SK-N-SH (cell line): ENCODE results near the gene BCAS4. TPM values are rescaled to one million over a fixed set of nuclear protein-coding genes. Genes with fewer than 3 reads are reported as not detected.

Experiments used
- CTCF ChIA-PET: fragments of 300-600, 350-600 bp; formaldehyde crosslinking; extraction: SDS; loops from one replicate; lab custom pipeline; 2021; lab: Yijun Ruan, JAX
- POLR2A ChIA-PET: fragments of 350-600 bp; sonication (Branson Sonifier 250); formaldehyde crosslinking; extraction: SDS; loops from one replicate; lab custom pipeline; 2020; ENCODE audit warnings: antibody characterized with exemption, inconsistent platforms; lab: Yijun Ruan, JAX
- DNase-seq: peaks from one replicate; pipeline ENCODE4 v3.0.0; 2012
- H2AFZ ChIP-seq: fragments of 200-600 bp; sonication (generic); 2 replicates; pipeline ENCODE4 v1.8.1; 2016; ENCODE audit warnings: antibody characterized with exemption, mild to moderate bottlenecking, low read depth
- H3F3A ChIP-seq: fragments of 200-600 bp; sonication (generic); replicated peaks from 2 replicates; pipeline ENCODE3; 2016; ENCODE audit warnings: antibody characterized with exemption, mild to moderate bottlenecking; ENCODE audit not compliant: insufficient read depth
- H3K27ac ChIP-seq, 2 experiments: fragments of 200-500 bp in 1 of 2; fragments of 200-600 bp in 1 of 2; sonication (Bioruptor generic) in 1 of 2; sonication (generic), shearing (Covaris generic) in 1 of 2; 2 replicates each; pipeline versions ENCODE4 v1.5.1 to v1.6.1; 2014 to 2016; ENCODE audit warnings: low read depth in 2 of 2, inconsistent platforms in 1 of 2, low read length in 1 of 2, mild to moderate bottlenecking in 1 of 2, mixed read lengths in 1 of 2
- H3K27me3 ChIP-seq: fragments of 200-600 bp; sonication (generic), shearing (Covaris generic); 2 replicates; pipeline ENCODE4 v1.6.1; 2016; ENCODE audit warnings: mixed run types; ENCODE audit not compliant: insufficient read depth
- H3K36me3 ChIP-seq, 2 experiments: fragments of 200-500 bp in 1 of 2; fragments of 200-600 bp in 1 of 2; sonication (Bioruptor generic) in 1 of 2; sonication (generic) in 1 of 2; replicated peaks in 1 of 2; 2 replicates each; pipeline versions ENCODE3 to v1.5.1; 2014 to 2016; ENCODE audit warnings: low read length in 1 of 2, mild to moderate bottlenecking in 1 of 2; ENCODE audit not compliant: insufficient read depth in 2 of 2, control insufficient read depth in 1 of 2
- H3K4me1 ChIP-seq, 2 experiments: fragments of 200-500 bp in 1 of 2; fragments of 200-600 bp in 1 of 2; sonication (Bioruptor generic) in 1 of 2; sonication (generic), shearing (Covaris generic) in 1 of 2; 2 replicates each; pipeline versions ENCODE4 v1.5.1 to v1.6.1; 2014 to 2016; ENCODE audit warnings: low read depth in 1 of 2, low read length in 1 of 2, mixed run types in 1 of 2; ENCODE audit not compliant: insufficient read depth in 2 of 2, control insufficient read depth in 1 of 2
- H3K4me2 ChIP-seq: fragments of 200-600 bp; sonication (generic), shearing (Covaris generic); 2 replicates; pipeline ENCODE4 v1.6.1; 2017; ENCODE audit warnings: mixed run types
- H3K4me3 ChIP-seq, 2 experiments: fragments of 200-500 bp in 1 of 2; fragments of 200-600 bp in 1 of 2; sonication (Bioruptor generic) in 1 of 2; sonication (generic), shearing (Covaris generic) in 1 of 2; 2 replicates each; pipeline versions ENCODE4 v1.5.1 to v1.8.1; 2014 to 2016; ENCODE audit warnings: low read depth in 2 of 2, inconsistent platforms in 1 of 2, low read length in 1 of 2, mild to moderate bottlenecking in 1 of 2, mixed read lengths in 1 of 2, moderate library complexity in 1 of 2
- H3K79me2 ChIP-seq: fragments of 200-600 bp; sonication (generic); 2 replicates; pipeline ENCODE4 v1.8.1; 2017; ENCODE audit warnings: mild to moderate bottlenecking; ENCODE audit not compliant: insufficient read depth
- H3K9ac ChIP-seq: fragments of 200-600 bp; sonication (generic); 2 replicates; pipeline ENCODE4 v1.6.1; 2017; ENCODE audit warnings: mixed run types
- H3K9me2 ChIP-seq: fragments of 200-600 bp; sonication (generic); 2 replicates; pipeline ENCODE4 v1.6.1; 2017; ENCODE audit warnings: mixed run types
- H3K9me3 ChIP-seq: fragments of 200-600 bp; sonication (generic); 2 replicates; pipeline ENCODE4 v1.6.1; 2017; ENCODE audit warnings: mixed run types, mild to moderate bottlenecking, moderate library complexity
- H4K20me1 ChIP-seq: fragments of 200-600 bp; sonication (generic); 2 replicates; pipeline ENCODE4 v1.6.1; 2017; ENCODE audit warnings: mild to moderate bottlenecking, mixed run types; ENCODE audit not compliant: insufficient read depth
- CHD2 ChIP-seq: fragments of 150-350 bp; IDR thresholded peaks from 2 replicates; pipeline ENCODE4 v1.6.1; 2018; ENCODE audit warnings: low read length; ENCODE audit not compliant: partially characterized antibody
- CTCF ChIP-seq: fragments of 200-600 bp; sonication (generic); IDR thresholded peaks from 2 replicates; pipeline ENCODE4 v1.6.1; 2017; ENCODE audit warnings: antibody characterized with exemption, mild to moderate bottlenecking, moderate library complexity
- ELF1 ChIP-seq: IDR thresholded peaks from 2 replicates; pipeline ENCODE4 v1.4.0; 2012
- FOSL2 ChIP-seq: IDR thresholded peaks from 2 replicates; pipeline ENCODE4 v1.4.0; 2012; ENCODE audit warnings: low read depth, mild to moderate bottlenecking, moderate library complexity, borderline replicate concordance
- FOXJ3 ChIP-seq: sonication (generic); formaldehyde crosslinking; IDR thresholded peaks from 2 replicates; pipeline ENCODE4 v1.5.1; 2020; ENCODE audit warnings: mild to moderate bottlenecking, missing genetic modification reagents
- FOXM1 ChIP-seq: IDR thresholded peaks from 2 replicates; pipeline ENCODE4 v1.4.0; 2012; ENCODE audit warnings: low read depth, mild to moderate bottlenecking
- IRF3 ChIP-seq: fragments of 150-350 bp; IDR thresholded peaks from 2 replicates; pipeline ENCODE4 v1.6.1; 2016; ENCODE audit warnings: mild to moderate bottlenecking, low read depth, low read length
- JUND ChIP-seq: IDR thresholded peaks from 2 replicates; pipeline ENCODE4 v1.4.0; 2012
- MAX ChIP-seq: IDR thresholded peaks from 2 replicates; pipeline ENCODE4 v1.4.0; 2012; ENCODE audit warnings: low read depth
- MEF2A ChIP-seq: IDR thresholded peaks from 2 replicates; pipeline ENCODE4 v1.4.0; 2012; ENCODE audit warnings: low read depth, borderline replicate concordance
- MXI1 ChIP-seq: IDR thresholded peaks from 2 replicates; pipeline ENCODE4 v1.6.1; 2012; ENCODE audit warnings: mild to moderate bottlenecking, low read depth, low read length, improper control_type of control experiment
- PBX3 ChIP-seq: IDR thresholded peaks from 2 replicates; pipeline ENCODE4; 2012
- RAD21 ChIP-seq: IDR thresholded peaks from 2 replicates; pipeline ENCODE4 v1.6.1; 2012; ENCODE audit warnings: mild to moderate bottlenecking, low read length
- RCOR1 ChIP-seq: fragments of 150-350 bp; IDR thresholded peaks from 2 replicates; pipeline ENCODE4 v1.6.1; 2017; ENCODE audit warnings: antibody characterized with exemption, low read length
- RXRA ChIP-seq: IDR thresholded peaks from 2 replicates; pipeline ENCODE4 v1.4.0; 2012; ENCODE audit warnings: low read depth, mild to moderate bottlenecking, borderline replicate concordance
- SIN3A ChIP-seq: IDR thresholded peaks from 2 replicates; pipeline ENCODE4 v1.6.1; 2012; ENCODE audit warnings: low read depth, mild to moderate bottlenecking, low read length, moderate library complexity, borderline replicate concordance
- TAF1 ChIP-seq: IDR thresholded peaks from 2 replicates; pipeline ENCODE4 v1.6.1; 2012; ENCODE audit warnings: low read depth, mild to moderate bottlenecking, low read length, moderate library complexity, borderline replicate concordance
- USF2 ChIP-seq: fragments of 150-350 bp; IDR thresholded peaks from 2 replicates; pipeline ENCODE4 v1.6.1; 2017; ENCODE audit warnings: antibody characterized with exemption, low read length, low read depth, borderline replicate concordance
- YY1 ChIP-seq: IDR thresholded peaks from 2 replicates; pipeline ENCODE4 v1.4.0; 2012; ENCODE audit warnings: low read depth, mild to moderate bottlenecking
- WGBS: methylation state at CpG from one replicate; pipeline ENCODE4 v1.1.6; 2017; ENCODE audit warnings: low lambda C conversion rate; 5-methylcytosine and 5-hydroxymethylcytosine counted together
- polyA plus RNA-seq, 3 experiments: library from polyadenylated mRNA; depleted of rRNA; stranded (reverse); fragments of >200 nt; gene quantifications; 2 replicates each; pipeline ENCODE4 v1.2.3, GENCODE V29; 2012

Gene BCAS4
- polyA plus RNA-seq, 1 of the 3 experiments (the other 2 are of a cell fraction): 43.8 TPM

- Histone ChIP-seq H3K27ac (no peak overlapping the region), H3K4me1 (no peaks in the 10 kb centered on the region), H2AFZ (no peak overlapping the region), H3K27me3 (no peaks in the 10 kb centered on the region), H3K9me3 (no peaks in the 10 kb centered on the region), H3K79me2 (no peaks in the 10 kb centered on the region), H3F3A (no peaks in the 10 kb centered on the region), H4K20me1 (no peaks in the 10 kb centered on the region), H3K9ac (no peak overlapping the region), H3K9me2 (no peaks in the 10 kb centered on the region), H3K36me3 (peaks cover 0 to 3% of the 10 kb centered on the region in 2 experiments), H3K4me2 (no peak overlapping the region), H3K4me3 (no peak overlapping the region)
- POLR2A ChIA-PET: no interaction called here
- 85% methylated on average over 6 of the region's 6 CpGs for WGBS
- no peak for TF ChIP-seq ELF1
- no peak for TF ChIP-seq FOXM1
- no peak for TF ChIP-seq FOSL2
- no peak for TF ChIP-seq JUND
- no peak for TF ChIP-seq CTCF
- no peak for TF ChIP-seq USF2
- TF ChIP-seq CHD2: no peak
- CTCF ChIA-PET: interaction anchor here (1.3 to 2.4 kb wide), 2 partner anchors 13 to 37 kb away, joined by 6 to 7 read pairs; partner anchors contain the start of gene BCAS4
- DNase-seq: no peak
Observed at GRCh38 chr20:50831622-50832021, 36.8 kb downstream of the BCAS4 start.

- no peaks in the 10 kb centered on the region for H3K79me2 ChIP-seq
- WGBS: 66% methylated on average over 5 of the region's 5 CpGs
- H3K9ac ChIP-seq: no peak overlapping the region
- H3K4me2 ChIP-seq: no peak overlapping the region
- no peaks in the 10 kb centered on the region for H3K9me2 ChIP-seq
- CTCF ChIA-PET: no interaction called here
- no peak overlapping the region for H2AFZ ChIP-seq
- peaks cover 0 to 3% of the 10 kb centered on the region in 2 experiments for H3K36me3 ChIP-seq
- no peak overlapping the region for H3K4me3 ChIP-seq
- no peak for DNase-seq
- peak overlapping the region in 1 of 2 experiments; percentile 67; a peak in 2 of 4 replicates for H3K27ac ChIP-seq
- no peaks in the 10 kb centered on the region for H3F3A ChIP-seq
- H3K27me3 ChIP-seq: no peaks in the 10 kb centered on the region
- H3K4me1 ChIP-seq: peaks cover 0 to 2% of the 10 kb centered on the region in 2 experiments; a peak in 1 of 4 replicates
- H3K9me3 ChIP-seq: no peaks in the 10 kb centered on the region
- POLR2A ChIA-PET: interaction anchor here (0.7 kb wide), 1 partner anchor 13 kb away, joined by 4 read pairs; no protein-coding TSS in a partner anchor
- no peaks in the 10 kb centered on the region for H4K20me1 ChIP-seq
- TF ChIP-seq MXI1 (no peak), FOXJ3 (CRISPR knock-in tag) (no peak), MAX (0 out of 2 replicates have a peak, but pooled peaks have one; percentile 25), ELF1 (no peak), FOXM1 (no peak), YY1 (no peak), PBX3 (no peak), USF2 (no peak), SIN3A (no peak), RCOR1 (no peak), RAD21 (no peak), CTCF (no peak), TAF1 (no peak), RXRA (no peak), IRF3 (no peak), MEF2A (no peak), CHD2 (no peak)
Observed at GRCh38 chr20:50834599-50835005, 39.7 kb downstream of the BCAS4 start.
